Fibroblast of villous mesenchyme (primary cell): ENCODE measurements around the gene TBL1XR1. TPM values are rescaled to one million over a fixed set of nuclear protein-coding genes. Genes with fewer than 3 reads are reported as not detected.
A peak's percentile ranks its signal among the peaks of the same experiment; 100 is the strongest.

Experiments
- DNase-seq: peaks from one replicate; pipeline ENCODE4 v3.0.0-alpha.2; 2010; ENCODE audit warnings: low read depth
- H3K4me3 ChIP-seq: 2 replicates; pipeline ENCODE4 v1.5.1; 2011; ENCODE audit warnings: low read depth, mild to moderate bottlenecking, low read length
- CTCF ChIP-seq: IDR thresholded peaks from 2 replicates; pipeline ENCODE4 v1.5.1; 2012; ENCODE audit warnings: low read depth, mild to moderate bottlenecking, low read length; ENCODE audit not compliant: insufficient read depth
- total RNA-seq: library from RNA; depleted of rRNA; stranded (reverse); fragments of >200 nt; gene quantifications from 2 replicates; pipeline ENCODE4 v1.2.3, GENCODE V29; 2012

TBL1XR1 gene
- total RNA-seq, 1 donor, result 161 TPM

- TF ChIP-seq CTCF, result no peak
- DNase-seq, result no peak
- H3K4me3 ChIP-seq, result no peak overlapping the region
Observed at GRCh38 chr3:177150218-177150916, 46.9 kb downstream of the TBL1XR1 start.

GRCh38 chr3:177149106-177149505 is 48.2 kb downstream of the TBL1XR1 start:
- no peak for TF ChIP-seq CTCF
- no peak overlapping the region for H3K4me3 ChIP-seq
- no peak for DNase-seq

- TF ChIP-seq CTCF, result no peak
- no peak for DNase-seq
- H3K4me3 ChIP-seq, result no peak overlapping the region
Observed at GRCh38 chr3:177147790-177148189, 49.5 kb downstream of the TBL1XR1 start.

- no peak for TF ChIP-seq CTCF
- no peak overlapping the region for H3K4me3 ChIP-seq
- DNase-seq, result peak; percentile 38
Observed at GRCh38 chr3:177146646-177147045, 50.6 kb downstream of the TBL1XR1 start.

GRCh38 chr3:177145954-177146353 is 51.3 kb downstream of the TBL1XR1 start:
- no peak overlapping the region for H3K4me3 ChIP-seq
- no peak for DNase-seq
- TF ChIP-seq CTCF, result no peak

GRCh38 chr3:177145381-177145780 is 51.9 kb downstream of the TBL1XR1 start:
- TF ChIP-seq CTCF, result no peak
- no peak for DNase-seq
- H3K4me3 ChIP-seq, result no peak overlapping the region

GRCh38 chr3:177144922-177145321 is 52.4 kb downstream of the TBL1XR1 start:
- H3K4me3 ChIP-seq, result no peak overlapping the region
- TF ChIP-seq CTCF, result no peak
- no peak for DNase-seq
